ENCODE measurements around the gene NFRKB. TPM values are rescaled to one million over a fixed set of nuclear protein-coding genes. Genes with fewer than 3 reads are reported as not detected.
A peak's percentile ranks its signal among the peaks of the same experiment; 100 is the strongest.
"Not testable (repeated sequence)": the region's sequence is repeated elsewhere in the genome, so short reads cannot be mapped to it uniquely, and the experiment has no call there.

NFRKB gene
- total and polyA plus RNA-seq, 2 donors from 2014 or later: 7.0 to 25.2 TPM

DNA sequence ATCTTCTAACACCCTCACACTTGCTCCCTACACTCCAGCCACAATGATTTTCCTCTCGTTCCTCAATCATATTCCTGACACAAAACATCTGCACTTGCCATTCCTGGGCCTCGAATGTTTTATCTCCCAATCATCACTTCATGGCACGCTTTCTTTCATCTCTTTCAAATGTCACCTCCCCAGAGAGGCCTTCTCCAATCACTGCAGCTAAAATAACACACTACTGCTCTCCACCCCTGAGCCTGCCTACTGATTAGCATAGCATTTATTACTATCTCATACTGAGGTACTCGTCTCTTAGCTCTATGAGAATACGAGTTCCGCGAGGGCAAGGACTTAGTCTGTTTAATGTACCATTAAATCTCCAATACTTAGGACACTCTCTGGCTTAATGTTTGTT is 23.5 kb downstream of the NFRKB start:
- no peak for TF ChIP-seq CTCF (IDR thresholded peaks at IDR 0.05; ENCODE audit: borderline replicate concordance, extremely low read depth, insufficient read depth)
- H3K4me1 ChIP-seq (ENCODE audit: control insufficient read depth in 2 of 3, insufficient read depth in 2 of 3, low read depth in 1 of 3, low read length in 3 of 3): no peaks in the 10 kb centered on the region
- no peak for DNase-seq
- H3K9ac ChIP-seq (ENCODE audit: low read length in 3 of 3): no peak overlapping the region
- no peaks in the 10 kb centered on the region for H3K27me3 ChIP-seq (ENCODE audit: control insufficient read depth, insufficient read depth, low read length)
- H3K27ac ChIP-seq (ENCODE audit: low read depth in 2 of 2, low read length in 2 of 2): no peak overlapping the region
- no peaks in the 10 kb centered on the region for H3K9me3 ChIP-seq (ENCODE audit: control insufficient read depth in 2 of 3, insufficient read depth in 1 of 3, low read length in 3 of 3)
- peaks cover 6 to 86% (median 59%) of the 10 kb centered on the region in 3 donors for H3K36me3 ChIP-seq (ENCODE audit: control insufficient read depth in 2 of 3, insufficient read depth in 3 of 3, low read length in 3 of 3)
- no peak for FAIRE-seq
- H3K4me3 ChIP-seq (ENCODE audit: low read length in 3 of 3): no peak overlapping the region
- intact Hi-C loops (cut with DNase I): no loop called here

DNA sequence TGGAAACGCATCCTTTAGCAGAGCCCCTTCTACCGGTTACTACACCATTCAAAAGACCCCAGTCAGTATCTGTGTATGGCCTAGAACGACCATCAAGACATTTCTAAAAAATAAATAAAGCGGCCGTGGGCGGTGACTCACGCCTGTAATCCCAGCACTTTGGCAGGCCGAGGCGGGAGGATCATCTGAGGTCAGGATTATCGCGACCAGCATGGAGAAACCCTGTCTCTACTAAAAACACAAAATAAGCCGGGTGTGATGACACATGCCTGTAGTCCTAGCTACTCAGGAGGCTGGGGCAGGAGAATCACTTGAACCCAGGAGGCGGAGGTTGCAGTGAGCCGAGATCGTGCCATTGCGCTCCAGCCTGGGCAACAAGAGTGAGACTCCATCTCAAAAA is 26.8 kb downstream of the NFRKB start:
- FAIRE-seq; H3K9me3 ChIP-seq (ENCODE audit: control insufficient read depth in 2 of 3, insufficient read depth in 1 of 3, low read length in 3 of 3); DNase-seq; H3K4me3 ChIP-seq (ENCODE audit: low read length in 3 of 3); intact Hi-C loops (cut with DNase I); H3K27ac ChIP-seq (ENCODE audit: low read depth in 2 of 2, low read length in 2 of 2); H3K9ac ChIP-seq (ENCODE audit: low read length in 3 of 3); H3K4me1 ChIP-seq (ENCODE audit: control insufficient read depth in 2 of 3, insufficient read depth in 2 of 3, low read depth in 1 of 3, low read length in 3 of 3); H3K27me3 ChIP-seq (ENCODE audit: control insufficient read depth, insufficient read depth, low read length): not testable (repeated sequence)
- H3K36me3 ChIP-seq (ENCODE audit: control insufficient read depth in 2 of 3, insufficient read depth in 3 of 3, low read length in 3 of 3): peaks cover 10 to 84% (median 51%) of the 10 kb centered on the region in 3 donors

DNA sequence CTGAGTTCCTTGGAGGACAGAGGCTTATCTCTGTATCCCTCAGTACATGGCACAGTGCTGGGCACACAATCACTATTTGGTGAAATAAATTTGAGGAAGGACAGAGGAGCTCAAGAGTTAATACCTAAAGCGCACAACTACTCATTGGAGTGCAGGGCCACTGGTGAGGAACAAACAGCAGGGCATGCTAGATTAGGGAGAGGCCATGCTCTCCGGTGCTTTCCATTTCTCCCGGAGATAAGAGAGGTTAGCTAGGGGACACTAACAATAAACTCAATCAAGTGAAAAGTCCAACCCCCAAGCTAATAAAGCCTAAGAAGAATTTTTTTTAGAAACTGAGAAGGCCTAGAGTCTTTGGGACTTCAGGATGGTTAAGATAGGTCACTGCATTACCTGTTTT is 29.1 kb downstream of the NFRKB start:
- H3K27me3 ChIP-seq (ENCODE audit: control insufficient read depth, insufficient read depth, low read length): no peaks in the 10 kb centered on the region
- no peaks in the 10 kb centered on the region for H3K9me3 ChIP-seq (ENCODE audit: control insufficient read depth in 2 of 3, insufficient read depth in 1 of 3, low read length in 3 of 3)
- FAIRE-seq (no peak), DNase-seq (peak in 2 of 5 donors; percentile 61)
- TF ChIP-seq CTCF (IDR thresholded peaks at IDR 0.05; ENCODE audit: borderline replicate concordance, extremely low read depth, insufficient read depth): no peak
- no peak overlapping the region for H3K27ac ChIP-seq (ENCODE audit: low read depth in 2 of 2, low read length in 2 of 2)
- H3K36me3 ChIP-seq (ENCODE audit: control insufficient read depth in 2 of 3, insufficient read depth in 3 of 3, low read length in 3 of 3): peaks cover 10 to 67% (median 34%) of the 10 kb centered on the region in 3 donors
- H3K4me1 ChIP-seq (ENCODE audit: control insufficient read depth in 2 of 3, insufficient read depth in 2 of 3, low read depth in 1 of 3, low read length in 3 of 3): peaks cover 2 to 11% (median 7%) of the 10 kb centered on the region in 3 donors
- intact Hi-C loops (cut with DNase I): no loop called here
- H3K4me3 ChIP-seq (ENCODE audit: low read length in 3 of 3): no peak overlapping the region
- H3K9ac ChIP-seq (ENCODE audit: low read length in 3 of 3): no peak overlapping the region

- Histone ChIP-seq H3K36me3 (ENCODE audit: control insufficient read depth in 2 of 3, insufficient read depth in 3 of 3, low read length in 3 of 3) (peaks cover 8 to 63% (median 31%) of the 10 kb centered on the region in 3 donors), H3K9me3 (ENCODE audit: control insufficient read depth in 2 of 3, insufficient read depth in 1 of 3, low read length in 3 of 3) (no peaks in the 10 kb centered on the region), H3K4me1 (ENCODE audit: control insufficient read depth in 2 of 3, insufficient read depth in 2 of 3, low read depth in 1 of 3, low read length in 3 of 3) (peaks cover 2 to 11% (median 11%) of the 10 kb centered on the region in 3 donors), H3K27ac (ENCODE audit: low read depth in 2 of 2, low read length in 2 of 2) (no peak overlapping the region), H3K9ac (ENCODE audit: low read length in 3 of 3) (no peak overlapping the region), H3K4me3 (ENCODE audit: low read length in 3 of 3) (no peak overlapping the region), H3K27me3 (ENCODE audit: control insufficient read depth, insufficient read depth, low read length) (no peaks in the 10 kb centered on the region)
- FAIRE-seq: no peak
- intact Hi-C loops (cut with DNase I): no loop called here
- TF ChIP-seq CTCF (IDR thresholded peaks at IDR 0.05; ENCODE audit: borderline replicate concordance, extremely low read depth, insufficient read depth): no peak
- no peak for DNase-seq
These were observed 29.7 kb downstream of the NFRKB start for GRCh38 chr11:129865701-129866100.

All from kidney (tissue), 14 donors.